IPS DF 19.7 (cell line): ENCODE measurements around the gene HSPA9.

Source experiments
- DNase-seq: peaks from one replicate; pipeline ENCODE4 v3.0.0-alpha.2; 2013; ENCODE audit warnings: low read depth, low spot score

HSPA9 gene

DNA sequence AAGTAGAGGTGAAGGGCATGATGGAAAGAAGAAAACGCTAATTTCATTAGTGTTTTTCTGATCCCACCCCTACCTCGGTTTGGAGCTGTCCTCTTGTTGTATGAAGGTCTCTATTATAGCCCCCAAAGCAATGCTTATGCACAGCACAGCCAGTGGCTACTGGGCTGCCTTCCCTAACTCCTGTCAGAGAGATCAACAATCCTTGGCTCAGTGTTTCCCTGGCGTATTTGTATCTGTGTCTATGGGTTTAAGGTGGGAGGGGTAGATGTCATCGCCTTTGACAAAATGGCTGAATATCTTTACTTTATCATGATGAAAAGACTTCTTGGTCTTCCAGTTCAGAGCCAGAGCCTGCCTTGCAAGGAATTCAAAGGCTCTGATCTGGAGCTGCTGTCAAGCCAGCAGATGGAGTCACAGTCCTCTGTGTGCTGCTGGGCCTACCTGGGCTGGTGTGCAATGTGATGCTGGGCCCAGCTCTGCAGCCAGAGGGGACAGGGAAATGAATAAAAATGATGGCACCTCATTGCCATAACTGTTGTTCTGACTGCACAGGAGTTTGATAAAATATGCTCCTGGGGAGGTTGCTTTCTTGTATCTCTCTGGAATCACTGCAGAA is 20.1 kb upstream of the HSPA9 start:
- DNase-seq: no peak

DNA sequence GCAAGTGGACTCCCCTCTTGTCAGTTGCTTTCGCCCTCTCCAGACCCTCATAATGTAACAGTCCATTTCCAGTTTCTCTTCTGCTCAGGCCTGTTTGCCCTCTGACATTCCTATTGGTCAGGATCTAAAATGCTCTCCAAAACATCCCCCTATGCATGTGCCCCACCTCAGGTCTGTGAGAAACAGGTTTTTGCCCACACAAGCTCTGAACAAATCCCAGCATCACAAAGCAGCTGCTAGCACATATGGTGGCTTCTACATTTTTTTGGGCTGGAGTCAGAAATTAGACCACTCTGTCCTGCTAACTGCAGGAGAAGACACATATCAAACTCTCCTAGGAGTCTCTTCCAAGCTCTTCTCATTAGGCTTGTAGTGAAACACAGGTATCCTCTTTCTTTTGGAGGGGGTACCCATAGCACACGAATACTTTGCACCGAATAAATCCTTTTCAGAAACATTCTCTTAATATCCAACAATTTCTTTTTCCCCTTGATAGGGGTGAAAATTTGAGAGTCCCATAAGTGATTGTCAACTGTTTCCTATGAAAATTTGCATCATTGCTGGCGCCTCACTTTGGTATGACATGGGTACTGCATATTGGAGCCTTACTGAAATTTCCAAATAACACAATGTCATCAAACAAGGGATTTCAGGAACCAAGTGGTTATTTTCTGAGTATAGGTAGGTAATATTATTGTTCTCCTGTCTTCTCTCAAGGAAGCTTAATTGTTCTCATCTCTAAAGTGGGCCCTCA is 19.3 kb upstream of the HSPA9 start:
- no peak for DNase-seq

DNA sequence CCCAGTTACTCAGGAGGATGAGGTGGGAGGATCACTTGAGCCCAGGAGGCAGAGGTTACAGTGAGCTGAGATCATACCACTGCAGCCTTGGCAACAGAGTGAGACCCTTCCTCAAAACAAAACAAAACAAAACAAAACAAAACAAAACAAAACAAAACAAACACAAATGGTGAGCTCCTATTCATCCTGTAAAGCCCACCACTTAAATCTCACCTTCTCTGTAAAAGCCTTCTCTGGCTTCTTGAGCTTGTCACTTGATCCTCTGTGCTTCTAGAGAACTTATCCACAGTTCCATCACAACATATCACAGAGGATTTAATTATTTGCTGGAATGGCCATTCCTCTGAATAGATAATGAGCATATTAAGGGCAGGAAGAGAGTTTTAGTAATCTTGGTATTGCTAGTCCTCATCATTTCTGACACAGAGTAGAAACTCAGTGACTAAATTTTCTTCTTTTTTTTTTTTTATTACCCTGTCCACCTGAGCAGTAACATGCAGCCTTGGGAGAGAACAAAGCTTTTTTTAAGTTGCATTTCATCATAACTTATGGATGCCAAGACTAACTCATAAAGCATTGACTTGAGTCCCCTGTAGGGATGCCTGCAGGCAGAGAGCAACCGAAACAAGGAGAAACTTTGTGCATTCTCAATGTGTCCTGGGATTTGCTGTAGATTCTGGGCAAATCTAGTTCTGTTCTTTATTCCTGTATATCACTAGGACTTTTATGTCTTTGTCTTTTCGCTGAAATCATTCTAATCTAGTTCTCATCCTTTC is 13.0 kb upstream of the HSPA9 start:
- DNase-seq: no peak

DNA sequence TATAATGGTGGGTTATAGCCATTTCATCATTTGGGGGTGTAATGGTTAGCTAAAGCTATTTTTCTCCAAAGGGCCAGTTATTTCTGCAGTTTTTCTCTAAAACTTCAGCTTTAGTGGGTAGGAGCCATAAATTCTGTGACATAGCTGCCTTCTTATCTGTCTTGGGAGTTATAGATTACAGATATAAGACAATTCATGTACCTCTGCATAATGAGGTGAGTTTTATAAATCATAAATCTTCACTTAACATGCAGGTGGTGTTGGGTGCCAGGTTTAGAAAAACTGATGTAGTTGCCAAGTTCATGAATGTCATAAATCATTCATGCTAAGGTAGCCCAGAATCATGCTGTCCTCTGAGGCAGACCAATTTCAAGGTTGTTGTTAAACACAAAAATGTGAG is 10.0 kb upstream of the HSPA9 start:
- no peak for DNase-seq

DNA sequence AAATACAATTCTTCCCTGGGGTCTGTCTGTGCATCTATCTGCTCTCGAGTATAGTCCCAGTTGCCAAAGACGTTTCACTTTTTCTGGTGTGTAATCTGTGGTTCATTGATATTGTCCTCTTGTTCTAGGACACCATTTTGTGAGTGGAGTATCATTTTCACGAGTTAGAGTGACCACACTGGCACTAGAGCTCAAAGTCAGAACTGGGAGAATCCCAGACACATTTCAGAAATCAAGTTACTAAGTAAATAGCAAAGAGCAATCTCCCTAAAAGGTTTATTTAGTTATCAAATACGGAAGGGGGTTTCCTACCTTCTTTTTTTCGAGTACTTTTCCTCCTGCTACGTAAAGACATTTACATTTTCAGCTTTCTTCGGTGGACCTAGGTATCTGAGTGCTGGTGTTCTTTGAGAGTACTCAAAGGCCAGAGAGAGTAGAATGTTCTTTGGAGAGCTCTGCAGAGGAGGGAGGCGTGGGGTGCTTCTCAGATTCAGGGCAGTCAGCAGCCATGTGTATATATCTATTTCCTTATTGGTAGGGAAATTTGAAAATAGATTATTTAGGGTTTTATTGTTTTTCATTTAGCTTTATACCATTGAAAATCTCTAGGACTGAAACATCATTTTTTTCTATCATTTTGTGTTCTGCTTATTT is 8.9 kb upstream of the HSPA9 start:
- no peak for DNase-seq

DNA sequence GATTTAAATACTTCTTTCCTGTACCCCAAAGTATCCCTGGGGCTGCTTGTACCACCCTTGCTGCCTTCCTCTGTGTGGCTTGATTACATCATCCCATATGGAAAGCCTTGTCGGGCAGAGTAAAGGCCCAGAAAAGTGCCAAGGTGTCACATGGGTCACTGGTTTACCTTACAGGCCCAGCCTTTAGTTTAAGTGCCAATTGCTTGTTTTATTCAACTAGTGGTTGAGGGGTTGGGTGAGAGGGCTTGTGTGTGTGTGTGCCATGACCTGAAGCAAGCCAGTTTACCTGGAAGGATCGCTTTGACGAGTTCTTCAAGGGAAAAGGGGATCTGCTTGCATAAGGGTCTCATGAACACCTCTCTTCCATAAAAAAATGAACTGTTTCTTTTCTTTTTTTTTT is 7.8 kb upstream of the HSPA9 start:
- no peak for DNase-seq

DNA sequence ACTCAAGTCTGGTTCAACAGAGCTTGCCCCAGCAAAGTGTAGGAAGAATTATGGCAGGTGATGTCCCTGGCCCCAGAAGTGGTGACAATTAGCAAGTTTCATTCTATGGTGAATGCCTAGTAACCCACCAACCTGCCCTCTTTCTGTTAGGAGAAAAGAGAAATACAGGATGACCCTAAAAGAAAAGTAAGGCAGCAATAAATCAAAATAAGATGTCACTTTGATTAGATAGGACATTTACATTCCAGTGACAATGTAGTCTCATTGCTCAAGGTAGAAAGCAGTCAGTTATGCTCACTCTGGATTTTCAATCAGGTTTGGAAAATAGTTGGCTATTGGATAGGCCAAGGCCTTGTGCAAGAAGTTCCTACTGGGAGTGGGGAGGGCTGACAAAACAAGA is 5.6 kb upstream of the HSPA9 start:
- no peak for DNase-seq

DNA sequence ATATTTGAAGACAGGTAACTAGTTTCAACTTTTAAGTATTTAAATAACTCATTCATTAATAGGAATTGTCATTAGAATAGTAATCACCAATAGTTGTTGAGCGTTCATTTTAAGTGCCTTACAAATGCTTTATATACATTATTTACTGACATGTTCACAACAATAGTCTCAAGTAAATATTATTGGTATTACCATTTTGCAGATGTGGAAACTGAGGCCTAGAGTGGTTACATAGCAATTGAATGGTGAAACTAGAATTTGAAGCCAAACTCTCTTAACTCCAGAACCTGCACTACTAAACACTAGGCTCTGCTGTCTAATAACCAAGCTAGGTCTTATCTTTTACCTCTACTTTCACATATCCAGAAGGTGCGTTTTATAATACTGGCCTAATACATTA is 4.8 kb upstream of the HSPA9 start:
- no peak for DNase-seq

DNA sequence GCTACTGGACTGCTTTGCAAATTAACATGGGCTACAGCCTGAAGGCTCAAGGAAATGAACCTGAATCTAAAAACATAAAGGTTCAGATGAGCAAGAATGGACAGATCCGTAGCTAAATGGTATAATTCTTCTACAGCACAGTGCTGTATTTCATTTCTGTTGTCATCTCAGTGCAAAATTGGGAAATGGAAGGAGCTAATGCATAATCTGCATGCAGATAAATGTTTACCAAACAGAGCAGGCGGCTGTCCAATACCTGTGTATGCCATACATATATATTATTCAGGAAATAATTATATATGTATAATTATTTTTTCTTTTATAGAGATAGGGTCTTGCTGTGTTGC is 4.3 kb upstream of the HSPA9 start:
- no peak for DNase-seq

DNA sequence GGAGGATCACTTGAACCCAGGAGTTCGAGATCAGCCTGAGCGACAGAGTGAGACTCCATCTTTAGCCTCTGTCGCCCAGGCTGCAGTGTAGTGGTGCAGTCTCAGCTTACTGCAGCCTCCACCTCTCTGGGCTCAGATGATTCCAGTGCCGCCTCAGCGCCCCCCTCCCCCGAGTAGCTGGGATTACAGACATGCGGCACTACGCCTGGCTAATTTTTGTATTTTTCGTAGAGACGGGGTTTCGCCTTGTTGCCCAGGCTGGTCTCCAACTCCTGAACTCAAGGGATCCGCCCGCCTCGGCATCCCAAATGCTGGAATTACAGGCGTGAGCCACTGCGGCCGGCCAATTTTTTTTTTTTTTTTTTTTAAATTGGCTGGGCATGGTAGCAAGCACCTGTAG is 2.3 kb upstream of the HSPA9 start:
- DNase-seq: no peak

DNA sequence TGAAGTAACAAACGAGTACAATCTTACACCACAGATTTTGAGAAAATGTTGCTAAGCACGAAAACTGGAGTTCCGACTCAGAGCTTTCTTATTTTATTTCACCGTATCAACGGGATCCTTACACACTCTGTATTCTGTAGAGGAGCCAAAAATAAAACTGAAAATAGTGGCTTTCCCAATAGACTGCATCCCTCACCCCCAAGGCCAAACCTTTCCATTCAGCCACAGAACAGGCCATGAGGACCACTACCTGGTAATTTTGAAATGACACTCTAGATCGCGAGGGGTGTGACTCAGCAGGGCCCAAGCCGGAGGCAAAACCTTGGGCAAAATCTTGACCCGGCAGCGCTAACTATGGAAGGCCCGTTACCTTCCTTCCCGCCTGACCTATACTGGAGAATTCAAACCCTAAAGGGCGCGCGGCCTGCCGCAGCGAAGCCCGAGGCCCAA is 432 bp downstream of the HSPA9 start:
- no peak for DNase-seq

DNA sequence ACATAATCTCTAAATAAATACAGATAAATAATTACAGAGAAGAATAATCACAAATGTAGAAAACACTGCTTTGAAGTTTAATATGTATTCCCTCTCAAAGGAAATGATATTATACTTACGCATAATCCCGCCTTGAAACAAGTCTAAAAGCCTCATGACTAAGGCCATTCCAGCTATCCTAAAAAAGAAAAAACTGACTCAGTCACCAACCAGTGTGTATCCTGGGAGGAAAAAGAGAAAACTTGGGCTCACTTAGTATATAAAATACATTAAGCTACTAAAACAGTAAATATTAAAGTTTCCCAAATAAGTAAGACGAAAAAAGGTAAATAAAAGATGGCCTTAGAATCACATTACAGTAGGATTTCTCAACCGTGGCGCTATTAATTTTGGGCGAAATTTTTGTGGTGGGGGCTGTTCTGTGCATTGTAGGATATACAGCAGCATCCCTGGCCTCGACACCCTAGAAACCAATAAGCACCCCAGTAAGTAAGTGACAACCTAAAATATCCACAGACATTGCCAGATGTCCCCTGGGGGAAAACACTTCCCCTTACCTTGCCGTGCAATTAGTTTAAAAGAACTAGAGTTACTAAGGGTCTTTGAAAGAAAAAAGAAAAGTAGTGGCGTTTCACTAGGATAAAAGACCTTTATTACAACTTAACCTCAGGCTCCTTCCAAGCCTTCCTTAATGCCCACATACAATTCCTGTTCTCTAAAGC is 1.1 kb downstream of the HSPA9 start:
- no peak for DNase-seq

DNA sequence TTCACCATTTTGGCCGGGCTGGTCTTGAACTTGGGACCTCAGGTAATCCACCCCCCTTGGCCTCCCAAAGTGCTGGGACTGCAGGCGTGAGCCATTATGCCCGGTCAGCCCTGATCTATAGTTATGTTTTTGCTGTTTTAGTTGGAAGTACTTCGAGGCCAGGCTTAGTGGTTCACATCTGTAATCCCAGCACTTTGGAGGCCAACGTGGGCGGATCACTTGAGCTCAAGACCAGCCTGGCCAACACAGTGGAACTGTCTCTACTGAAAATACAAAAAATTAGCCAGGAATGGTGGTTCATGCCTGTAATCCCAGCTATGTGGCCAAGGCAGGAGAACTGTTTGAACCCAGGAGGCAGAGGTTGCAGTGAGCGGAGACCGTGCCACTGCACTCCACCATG is 2.0 kb downstream of the HSPA9 start:
- DNase-seq: no peak

DNA sequence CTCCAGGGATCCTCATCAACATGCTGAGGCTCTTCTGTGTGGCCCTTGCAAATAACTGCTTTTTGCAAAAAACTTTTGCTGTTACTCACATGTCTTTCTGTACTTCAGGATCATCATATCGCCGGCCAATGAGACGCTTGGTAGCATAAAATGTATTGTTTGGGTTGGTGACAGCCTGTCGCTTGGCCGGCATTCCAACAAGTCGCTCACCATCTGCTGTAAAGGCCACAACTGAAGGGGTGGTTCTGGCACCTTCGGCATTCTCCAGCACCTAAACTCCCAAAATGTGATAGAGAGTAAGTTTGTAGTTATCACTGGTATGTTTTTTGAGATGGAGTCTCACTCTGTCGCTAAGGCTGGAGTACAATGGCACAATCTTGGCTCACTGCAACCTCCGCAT is 4.3 kb downstream of the HSPA9 start:
- DNase-seq: no peak

DNA sequence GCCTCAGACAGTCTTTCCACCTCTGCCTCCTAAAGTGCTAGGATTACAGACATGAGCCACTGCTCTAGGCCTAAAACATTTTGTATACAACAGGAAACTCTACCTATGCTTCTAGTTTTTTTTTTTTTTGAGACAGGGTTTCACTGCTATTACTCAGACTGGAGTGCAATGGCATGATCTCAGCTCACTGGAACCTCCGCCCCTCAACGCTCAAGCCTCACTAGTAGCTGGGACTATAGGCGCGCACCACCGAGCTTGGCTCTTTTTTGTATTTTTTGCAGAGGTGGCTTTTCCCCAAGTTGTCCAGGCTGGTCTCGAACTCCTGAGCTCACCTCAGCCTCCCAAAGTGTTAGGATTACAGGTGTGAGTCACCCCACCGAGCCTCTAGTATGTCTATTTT is 5.4 kb downstream of the HSPA9 start:
- DNase-seq: no peak

DNA sequence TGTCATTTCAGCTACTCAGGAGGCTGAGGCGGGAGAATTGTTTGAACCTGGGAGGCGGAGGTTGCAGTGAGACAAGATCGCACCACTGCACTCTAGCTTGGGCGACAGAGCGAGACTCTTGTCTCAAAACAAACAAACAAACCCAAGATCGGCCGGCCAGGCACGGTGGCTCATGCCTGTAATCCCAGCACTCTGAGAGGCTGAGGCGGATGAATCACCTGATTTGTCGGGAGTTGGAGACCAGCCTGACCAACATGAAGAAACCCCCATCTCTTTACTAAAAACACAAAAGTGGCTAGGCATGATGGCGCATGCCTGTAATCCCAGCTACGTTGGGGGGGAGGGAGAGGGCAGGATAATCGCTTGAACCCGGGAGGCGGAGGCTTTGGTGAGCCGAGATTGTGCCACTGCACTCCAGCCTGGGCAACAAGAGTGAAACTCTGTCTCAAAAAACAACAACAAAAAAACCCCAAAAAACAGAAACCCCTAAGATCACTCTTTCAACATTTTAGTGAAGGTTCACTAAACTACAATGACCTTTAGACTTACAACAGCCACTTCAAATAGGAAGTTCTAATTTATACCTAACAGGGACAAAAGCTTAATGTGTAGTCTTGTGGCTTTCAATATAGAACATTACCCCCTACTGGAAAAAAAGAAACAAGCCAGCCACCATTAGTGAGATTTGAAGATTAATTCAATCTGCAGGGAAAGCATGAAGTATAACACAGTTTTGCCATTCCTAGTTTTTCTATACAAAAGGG is 7.0 kb downstream of the HSPA9 start:
- DNase-seq: no peak

DNA sequence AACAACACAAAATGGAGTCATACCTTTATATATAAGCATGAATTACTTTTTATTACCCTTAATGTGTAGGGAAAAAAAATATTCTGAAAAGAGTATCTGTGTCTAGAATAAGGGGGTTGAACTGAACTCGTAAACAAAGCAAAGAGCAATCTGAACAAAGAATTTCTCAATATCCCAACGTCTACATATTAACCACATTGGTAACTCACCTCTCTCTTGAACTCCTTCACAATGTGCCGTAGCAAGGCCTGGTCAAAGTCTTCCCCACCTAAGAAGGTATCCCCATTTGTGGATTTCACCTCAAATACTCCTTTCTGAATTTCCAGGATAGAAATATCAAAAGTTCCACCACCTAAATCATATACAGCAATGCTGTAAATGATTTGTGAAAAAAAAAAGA is 8.4 kb downstream of the HSPA9 start:
- DNase-seq: no peak

DNA sequence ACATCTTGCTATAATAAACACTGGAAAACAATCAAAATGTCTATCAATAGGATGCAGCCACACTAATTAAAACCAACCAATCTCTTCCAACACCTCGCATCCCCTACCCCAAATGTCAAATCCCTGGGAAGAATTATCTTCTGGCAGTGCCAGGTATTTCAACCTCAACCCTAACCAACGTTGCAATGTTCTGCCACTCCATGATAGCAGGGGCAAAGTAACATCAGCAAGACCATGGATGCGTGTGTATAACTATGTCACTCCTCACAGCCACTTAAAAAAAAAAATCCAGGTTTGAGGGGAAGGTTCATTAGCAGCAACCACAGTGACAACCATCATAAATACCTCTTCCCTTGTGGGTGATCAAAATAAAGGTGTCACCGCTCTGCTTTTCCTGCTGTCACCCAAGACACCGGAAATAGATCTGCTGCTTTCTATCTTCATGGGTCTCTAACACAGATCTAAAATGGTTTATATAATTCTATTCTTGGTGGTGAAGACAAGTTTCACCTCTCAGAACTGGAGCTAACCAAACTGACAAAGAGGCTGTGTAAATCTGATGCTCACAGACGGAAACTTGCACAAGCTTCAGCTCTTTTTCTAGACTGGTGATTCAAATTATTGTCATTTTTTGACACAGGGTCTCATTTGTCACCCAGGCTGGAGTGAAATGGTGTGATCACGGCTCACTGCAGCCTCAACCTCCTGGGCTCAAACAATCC is 9.9 kb downstream of the HSPA9 start:
- no peak for DNase-seq

DNA sequence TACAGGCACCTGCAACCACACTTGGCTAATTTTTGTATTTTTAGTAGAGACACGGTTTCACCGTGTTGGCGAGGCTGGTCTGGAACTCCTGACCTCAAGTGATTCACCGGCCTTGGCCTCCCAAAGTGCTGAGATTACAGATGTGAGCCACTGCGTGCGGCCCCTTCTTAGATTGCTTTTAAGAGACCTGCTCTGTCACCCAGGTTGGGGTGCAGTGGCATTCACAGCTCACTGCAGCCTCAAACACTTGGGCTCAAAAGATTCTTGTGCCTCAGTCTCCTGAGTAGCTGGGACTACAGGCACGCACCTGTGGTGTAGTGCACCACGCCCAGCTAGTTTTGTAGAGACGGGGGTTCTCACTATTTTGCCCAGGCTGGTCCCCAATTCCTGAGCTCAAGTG is 11.0 kb downstream of the HSPA9 start:
- no peak for DNase-seq

DNA sequence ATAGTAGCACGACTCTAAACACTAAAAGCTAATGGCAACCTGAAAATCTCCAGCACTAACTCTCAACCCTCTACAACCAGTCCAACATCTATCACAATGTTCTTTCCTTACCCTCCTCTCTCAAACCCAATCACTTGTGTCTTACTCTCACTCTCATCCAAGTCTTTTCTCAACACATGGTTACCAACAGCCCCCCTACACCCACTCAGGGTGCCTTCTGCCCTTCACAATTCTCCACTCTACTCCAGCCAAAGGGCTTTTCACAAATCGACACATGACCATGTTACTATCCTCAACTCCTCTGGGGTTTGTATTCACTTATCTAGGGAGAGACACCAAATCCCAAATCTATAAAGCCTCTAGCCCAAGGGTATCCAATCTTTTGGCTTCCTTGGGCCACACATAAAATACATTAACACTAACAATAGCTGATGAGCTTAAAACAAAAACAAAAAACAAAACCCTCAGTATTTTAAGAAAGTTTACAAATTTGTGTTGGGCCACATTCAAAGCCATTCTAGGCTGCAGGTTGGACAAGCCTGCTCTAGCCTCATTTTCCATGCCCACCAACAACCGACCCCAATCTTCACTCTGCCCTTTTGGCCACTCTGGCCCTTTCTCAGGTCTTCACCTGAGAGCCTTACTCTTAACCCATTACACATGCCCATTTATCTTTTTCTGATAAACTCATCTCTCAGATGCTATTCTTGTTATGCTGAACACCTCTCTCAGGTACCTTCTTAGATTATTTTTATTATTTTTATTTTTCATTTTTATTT is 11.7 kb downstream of the HSPA9 start:
- DNase-seq: no peak
